Erythroblast (primary cell): ENCODE results near the gene TMEM53.

Source experiments
- GATA1 ChIP-seq: IDR thresholded peaks from 2 replicates; pipeline ENCODE4 v1.6.1; 2011; ENCODE audit warnings: low read depth, mild to moderate bottlenecking, control low read depth, low read length, moderate library complexity
- POLR2A ChIP-seq: IDR thresholded peaks from 2 replicates; pipeline ENCODE4 v1.6.1; 2011; ENCODE audit warnings: mild to moderate bottlenecking, low read length

GRCh38 chr1:44610527-44611148, 63.6 kb downstream of the TMEM53 start:
- TF ChIP-seq POLR2A = no peak
- TF ChIP-seq GATA1 = no peak
